ENCODE measurements around the gene CATSPER4. TPM values are rescaled to one million over a fixed set of nuclear protein-coding genes. Genes with fewer than 3 reads are reported as not detected.

CATSPER4 gene
- total and polyA plus RNA-seq, 2 of the 13 experiments (the other 11 are each of a cell fraction or from before 2014, with no cell fraction given), result not detected

- no peak for TF ChIP-seq ZNF235 (CRISPR knock-in tag; IDR thresholded peaks at IDR 0.05; ENCODE audit: borderline replicate concordance)
- TF ChIP-seq RBFOX2 (IDR thresholded peaks at IDR 0.05; ENCODE audit: low read depth, low read length), result no peak
- no peak for TF ChIP-seq MYC (CRISPR knock-in tag; IDR thresholded peaks at IDR 0.05; ENCODE audit: borderline replicate concordance)
- no peak for TF ChIP-seq ZNF713 (CRISPR knock-in tag; IDR thresholded peaks at IDR 0.05)
- TF ChIP-seq ZNF773 (CRISPR knock-in tag; IDR thresholded peaks at IDR 0.05; ENCODE audit: borderline replicate concordance), result no peak
- no peak for TF ChIP-seq ZNF782 (CRISPR knock-in tag; IDR thresholded peaks at IDR 0.05; ENCODE audit: borderline replicate concordance)
- TF ChIP-seq ZNF768 (CRISPR knock-in tag; IDR thresholded peaks at IDR 0.05), result peak; percentile 89
- TF ChIP-seq MAF1 (CRISPR knock-in tag; IDR thresholded peaks at IDR 0.05; ENCODE audit: borderline replicate concordance), result no peak
- no peak for TF ChIP-seq MAX (IDR thresholded peaks at IDR 0.05)
- no peak for TF ChIP-seq ZNF383 (CRISPR knock-in tag; IDR thresholded peaks at IDR 0.05; ENCODE audit: borderline replicate concordance)
- TF ChIP-seq CEBPG (CRISPR knock-in tag; IDR thresholded peaks at IDR 0.05), result 0 out of 2 replicates have a peak, but pooled peaks have one; percentile 33
- TF ChIP-seq, protein P1, sequence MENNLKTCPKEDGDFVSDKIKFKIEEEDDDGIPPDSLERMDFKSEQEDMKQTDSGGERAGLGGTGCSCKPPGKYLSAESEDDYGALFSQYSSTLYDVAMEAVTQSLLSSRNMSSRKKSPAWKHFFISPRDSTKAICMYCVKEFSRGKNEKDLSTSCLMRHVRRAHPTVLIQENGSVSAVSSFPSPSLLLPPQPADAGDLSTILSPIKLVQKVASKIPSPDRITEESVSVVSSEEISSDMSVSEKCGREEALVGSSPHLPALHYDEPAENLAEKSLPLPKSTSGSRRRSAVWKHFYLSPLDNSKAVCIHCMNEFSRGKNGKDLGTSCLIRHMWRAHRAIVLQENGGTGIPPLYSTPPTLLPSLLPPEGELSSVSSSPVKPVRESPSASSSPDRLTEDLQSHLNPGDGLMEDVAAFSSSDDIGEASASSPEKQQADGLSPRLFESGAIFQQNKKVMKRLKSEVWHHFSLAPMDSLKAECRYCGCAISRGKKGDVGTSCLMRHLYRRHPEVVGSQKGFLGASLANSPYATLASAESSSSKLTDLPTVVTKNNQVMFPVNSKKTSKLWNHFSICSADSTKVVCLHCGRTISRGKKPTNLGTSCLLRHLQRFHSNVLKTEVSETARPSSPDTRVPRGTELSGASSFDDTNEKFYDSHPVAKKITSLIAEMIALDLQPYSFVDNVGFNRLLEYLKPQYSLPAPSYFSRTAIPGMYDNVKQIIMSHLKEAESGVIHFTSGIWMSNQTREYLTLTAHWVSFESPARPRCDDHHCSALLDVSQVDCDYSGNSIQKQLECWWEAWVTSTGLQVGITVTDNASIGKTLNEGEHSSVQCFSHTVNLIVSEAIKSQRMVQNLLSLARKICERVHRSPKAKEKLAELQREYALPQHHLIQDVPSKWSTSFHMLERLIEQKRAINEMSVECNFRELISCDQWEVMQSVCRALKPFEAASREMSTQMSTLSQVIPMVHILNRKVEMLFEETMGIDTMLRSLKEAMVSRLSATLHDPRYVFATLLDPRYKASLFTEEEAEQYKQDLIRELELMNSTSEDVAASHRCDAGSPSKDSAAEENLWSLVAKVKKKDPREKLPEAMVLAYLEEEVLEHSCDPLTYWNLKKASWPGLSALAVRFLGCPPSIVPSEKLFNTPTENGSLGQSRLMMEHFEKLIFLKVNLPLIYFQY (CRISPR knock-in tag; IDR thresholded peaks at IDR 0.05; ENCODE audit: borderline replicate concordance), result 0 out of 2 replicates have a peak, but pooled peaks have one; percentile 24
- 0 out of 2 replicates have a peak, but pooled peaks have one; percentile 29 for TF ChIP-seq ZNF629 (CRISPR knock-in tag; conservative IDR thresholded peaks at IDR 0.05)
- TF ChIP-seq MEIS2 (CRISPR knock-in tag; IDR thresholded peaks at IDR 0.05), result no peak
These were observed 5.5 kb upstream of the CATSPER4 start (continued) for GRCh38 chr1:26184883-26185282.
